ENCODE data around the gene GRIP1. TPM values are rescaled to one million over a fixed set of nuclear protein-coding genes. Genes with fewer than 3 reads are reported as not detected.

GRIP1 gene
- total RNA-seq, 2 experiments from 2014 or later = 0.61 to 1.9 TPM

DNA sequence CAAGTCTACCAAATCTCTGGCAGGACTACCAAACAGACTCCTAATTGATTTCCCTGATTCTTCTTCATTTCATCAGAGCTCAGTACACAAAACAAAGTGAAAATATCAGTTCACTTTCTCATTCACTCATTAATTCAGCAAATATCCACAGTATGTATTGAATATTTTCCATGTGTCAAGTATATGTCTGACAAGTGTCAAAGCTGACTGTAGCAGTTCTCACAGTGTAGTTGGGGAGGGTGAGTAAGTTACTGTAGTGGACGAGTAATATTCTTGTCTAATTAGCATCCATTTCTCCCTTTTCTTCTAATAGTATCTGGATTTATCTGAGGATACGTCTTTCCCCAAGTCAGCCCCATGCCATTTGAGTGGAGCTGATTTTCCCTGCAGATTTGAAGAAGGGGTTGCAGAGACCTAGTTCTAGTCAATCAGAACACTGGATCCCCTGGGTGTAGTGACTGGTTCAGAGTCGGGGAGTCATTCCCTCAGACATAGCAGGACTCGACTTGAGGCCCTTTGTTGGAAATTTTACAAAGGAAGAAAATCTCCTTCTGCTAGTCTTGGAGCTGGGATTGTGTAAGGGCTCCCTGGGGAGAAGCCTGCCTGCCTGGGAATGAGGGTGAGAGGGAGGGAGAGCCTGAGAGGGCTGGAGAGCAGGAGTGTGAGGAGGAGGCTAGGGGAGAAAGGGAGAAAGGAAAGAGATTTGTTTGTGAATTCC is 51.4 kb downstream of the GRIP1 start:
- peaks cover 3% of the 10 kb centered on the region for H3K27me3 Mint-ChIP-seq
- no peak overlapping the region for H3K27ac Mint-ChIP-seq
- CTCF ChIA-PET = interaction anchor here (1.0 kb wide), 1 partner anchor 178 kb away, joined by 3 read pairs; no protein-coding TSS in a partner anchor

DNA sequence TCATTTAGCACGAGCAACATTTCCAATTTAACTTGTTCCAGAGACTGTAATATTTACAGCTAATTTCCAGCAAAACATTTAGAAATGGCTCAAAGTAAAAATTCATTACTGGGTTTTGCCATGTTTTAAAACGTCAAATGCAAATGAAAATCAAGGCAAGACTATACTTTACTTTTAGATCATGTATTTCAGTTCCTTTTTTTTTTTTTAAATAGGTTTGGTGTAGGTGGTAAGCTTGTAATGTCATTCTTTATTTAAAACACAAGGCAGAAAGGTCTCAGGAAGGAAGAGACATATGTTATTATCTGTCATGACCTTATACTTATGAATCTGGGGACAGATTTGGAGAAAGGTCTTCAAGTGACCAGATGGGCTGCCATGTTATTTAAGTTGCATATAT is 54.1 kb downstream of the GRIP1 start:
- no peaks in the 10 kb centered on the region for H3K4me1 Mint-ChIP-seq
- ATAC-seq = no peak
- no peak overlapping the region for H3K27ac Mint-ChIP-seq
- no peak overlapping the region for H3K4me3 Mint-ChIP-seq
- CTCF ChIA-PET = no interaction called here
- DNase-seq = no peak
- H3K9me3 Mint-ChIP-seq (ENCODE audit: low read depth) = no peaks in the 10 kb centered on the region
- H3K36me3 Mint-ChIP-seq = no peaks in the 10 kb centered on the region
- H3K27me3 Mint-ChIP-seq = no peaks in the 10 kb centered on the region

More for the DNA sequence above, 51.4 kb downstream of the GRIP1 start:
- DNase-seq = no peak
- no peak for ATAC-seq
- H3K36me3 Mint-ChIP-seq = no peaks in the 10 kb centered on the region
- H3K9me3 Mint-ChIP-seq (ENCODE audit: low read depth) = no peaks in the 10 kb centered on the region
- no peaks in the 10 kb centered on the region for H3K4me1 Mint-ChIP-seq
- H3K4me3 Mint-ChIP-seq = no peak overlapping the region

DNA sequence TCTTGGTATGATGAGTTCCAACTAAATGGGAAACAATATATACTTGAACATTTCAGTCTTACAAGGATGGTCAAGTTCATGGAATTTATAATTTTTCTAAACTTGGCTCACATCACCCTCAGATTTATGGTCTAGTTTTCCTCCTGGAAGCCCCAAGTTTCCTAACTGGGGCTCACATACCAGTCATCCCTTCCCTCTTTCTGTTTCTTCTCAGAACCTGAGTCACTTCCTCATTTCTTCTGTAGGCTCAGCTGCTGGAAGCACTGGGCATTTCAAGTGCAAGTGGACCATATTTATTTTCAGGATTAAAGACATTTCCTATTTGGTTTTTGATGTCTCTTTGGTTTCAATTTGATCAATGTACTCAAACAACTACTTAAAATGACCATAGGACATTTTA is 55.4 kb downstream of the GRIP1 start:
- Mint-ChIP-seq H3K9me3 (ENCODE audit: low read depth) (no peaks in the 10 kb centered on the region), H3K27ac (no peak overlapping the region), H3K36me3 (no peaks in the 10 kb centered on the region), H3K27me3 (no peaks in the 10 kb centered on the region), H3K4me3 (no peak overlapping the region), H3K4me1 (no peaks in the 10 kb centered on the region)
- ATAC-seq = no peak
- CTCF ChIA-PET = no interaction called here
- DNase-seq = no peak

DNA sequence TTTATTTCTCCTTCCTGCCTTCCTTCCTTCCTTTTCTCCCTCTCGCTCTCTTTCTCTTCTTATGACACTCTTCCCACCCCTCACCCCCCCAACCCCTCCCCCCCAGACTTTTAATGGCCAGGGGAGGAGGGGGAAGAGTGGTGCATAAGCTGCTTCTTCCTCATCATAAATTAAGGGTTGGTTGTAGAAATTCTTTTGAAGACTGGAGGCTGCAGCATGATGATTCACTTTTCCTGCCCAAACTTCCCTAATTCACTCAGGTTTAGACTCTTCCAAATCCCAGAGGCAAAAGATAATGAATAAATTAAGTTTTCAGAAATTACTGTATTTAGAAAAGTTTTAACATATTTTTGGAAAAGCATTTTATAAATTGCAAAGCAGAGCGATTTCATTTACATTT is 58.2 kb downstream of the GRIP1 start:
- DNase-seq = no peak
- no peak overlapping the region for H3K27ac Mint-ChIP-seq
- CTCF ChIA-PET = no interaction called here
- no peaks in the 10 kb centered on the region for H3K9me3 Mint-ChIP-seq (ENCODE audit: low read depth)
- no peaks in the 10 kb centered on the region for H3K36me3 Mint-ChIP-seq
- no peaks in the 10 kb centered on the region for H3K27me3 Mint-ChIP-seq
- ATAC-seq = no peak
- H3K4me3 Mint-ChIP-seq = no peak overlapping the region
- H3K4me1 Mint-ChIP-seq = peaks cover 3% of the 10 kb centered on the region

DNA sequence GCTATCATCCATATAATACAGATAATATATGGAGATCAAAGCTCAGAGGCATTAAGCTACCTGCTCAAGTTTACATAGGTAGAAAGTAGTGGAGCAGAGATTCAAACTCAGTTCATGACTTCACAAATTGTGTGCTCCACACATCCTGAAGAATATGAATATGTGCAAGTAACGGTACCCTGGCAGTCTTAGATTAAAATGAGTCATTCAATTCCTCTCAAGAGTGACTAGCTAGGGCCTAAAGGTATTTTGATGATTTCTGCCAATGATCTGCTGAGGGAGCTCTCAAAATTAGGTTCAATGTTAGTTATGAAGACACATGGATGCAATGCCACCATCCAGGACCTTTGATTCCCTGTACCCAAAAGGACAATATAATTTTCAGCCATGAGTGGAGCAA is 58.9 kb downstream of the GRIP1 start:
- no peak for ATAC-seq
- CTCF ChIA-PET = no interaction called here
- Mint-ChIP-seq H3K4me1 (peaks cover 3% of the 10 kb centered on the region), H3K27ac (no peak overlapping the region), H3K9me3 (ENCODE audit: low read depth) (no peaks in the 10 kb centered on the region), H3K36me3 (no peaks in the 10 kb centered on the region), H3K4me3 (no peak overlapping the region), H3K27me3 (no peaks in the 10 kb centered on the region)
- DNase-seq = no peak

DNA sequence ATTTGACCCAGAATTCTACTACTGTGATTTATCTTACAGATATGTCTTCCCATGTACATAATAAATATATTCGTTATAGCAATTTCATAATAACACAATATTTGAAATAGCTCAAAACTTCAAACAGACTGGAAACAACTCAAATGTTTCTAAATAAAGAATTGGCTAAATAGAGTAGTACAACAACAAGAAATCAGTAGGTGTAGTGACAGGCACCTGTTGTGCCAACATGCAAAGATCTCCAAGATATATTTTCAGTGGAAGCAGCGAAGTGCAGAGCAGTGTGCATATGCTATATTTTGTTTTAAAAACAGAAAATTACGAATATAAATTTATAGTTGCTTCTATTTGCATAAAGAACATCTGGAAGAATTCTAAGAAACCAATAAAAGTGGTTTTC is 60.9 kb downstream of the GRIP1 start:
- Mint-ChIP-seq H3K27ac (no peak overlapping the region), H3K27me3 (no peaks in the 10 kb centered on the region), H3K4me1 (peaks cover 3% of the 10 kb centered on the region), H3K4me3 (no peak overlapping the region), H3K9me3 (ENCODE audit: low read depth) (no peaks in the 10 kb centered on the region), H3K36me3 (no peaks in the 10 kb centered on the region)
- DNase-seq (no peak), ATAC-seq (no peak)
- CTCF ChIA-PET = no interaction called here

DNA sequence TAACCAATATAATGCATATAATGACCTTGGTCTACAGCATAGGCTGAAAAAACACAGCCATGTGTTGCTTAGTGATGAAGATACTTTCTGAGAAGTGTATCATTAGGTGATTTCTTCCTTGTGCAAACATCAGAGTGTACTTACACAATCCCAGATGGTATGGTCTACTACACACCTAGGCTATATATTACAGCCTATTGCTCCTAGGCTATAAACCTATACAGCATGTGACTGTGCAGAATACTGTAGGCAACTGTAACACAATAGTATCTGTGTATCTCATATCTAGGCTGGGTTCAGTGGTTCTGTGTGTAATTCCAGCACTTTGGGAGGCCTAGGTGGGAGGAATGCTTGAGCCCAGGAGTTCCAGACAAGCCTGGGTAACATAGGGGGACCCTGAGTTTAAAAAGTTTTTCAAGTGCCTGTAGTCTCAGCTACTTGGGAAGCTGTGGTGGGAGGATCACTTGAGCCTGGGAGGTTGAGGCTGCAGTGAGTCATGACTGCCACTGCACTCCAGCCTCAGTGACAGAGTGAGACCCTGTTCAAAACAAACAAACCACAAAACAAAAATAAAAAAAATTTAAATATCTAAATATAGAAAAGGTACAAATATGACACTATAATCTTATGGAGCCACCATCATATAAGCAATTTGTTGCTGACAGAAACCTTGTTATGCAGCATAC is 66.6 kb downstream of the GRIP1 start:
- H3K9me3 Mint-ChIP-seq (ENCODE audit: low read depth) = no peaks in the 10 kb centered on the region
- no peak for ATAC-seq
- H3K27me3 Mint-ChIP-seq = no peaks in the 10 kb centered on the region
- CTCF ChIA-PET = no interaction called here
- H3K4me1 Mint-ChIP-seq = peaks cover 3% of the 10 kb centered on the region
- no peak overlapping the region for H3K27ac Mint-ChIP-seq
- no peak for DNase-seq
- no peaks in the 10 kb centered on the region for H3K36me3 Mint-ChIP-seq
- H3K4me3 Mint-ChIP-seq = no peak overlapping the region

DNA sequence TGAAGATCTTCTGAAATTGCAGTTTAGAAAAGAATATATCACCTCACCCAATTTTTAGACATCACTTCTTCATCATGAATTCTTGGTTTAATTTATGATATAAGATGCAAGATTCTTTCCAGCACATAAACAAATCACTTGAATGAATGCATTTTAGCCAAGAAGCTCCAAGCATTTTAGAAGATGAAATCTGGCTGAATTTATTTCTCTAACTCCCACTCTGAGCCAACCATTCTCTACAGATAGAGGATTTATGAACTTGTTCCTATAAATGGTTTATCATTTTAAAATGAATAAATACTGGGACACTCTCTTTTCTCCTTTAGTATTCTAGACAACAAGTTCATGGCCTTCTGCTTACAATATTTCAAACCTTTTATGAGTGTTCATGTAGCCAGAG is 71.7 kb downstream of the GRIP1 start:
- peaks cover 7% of the 10 kb centered on the region for H3K27me3 Mint-ChIP-seq
- H3K27ac Mint-ChIP-seq = no peak overlapping the region
- H3K4me3 Mint-ChIP-seq = no peak overlapping the region
- no peaks in the 10 kb centered on the region for H3K9me3 Mint-ChIP-seq (ENCODE audit: low read depth)
- H3K36me3 Mint-ChIP-seq = no peaks in the 10 kb centered on the region
- no peaks in the 10 kb centered on the region for H3K4me1 Mint-ChIP-seq
- CTCF ChIA-PET = no interaction called here
- no peak for ATAC-seq
- no peak for DNase-seq

DNA sequence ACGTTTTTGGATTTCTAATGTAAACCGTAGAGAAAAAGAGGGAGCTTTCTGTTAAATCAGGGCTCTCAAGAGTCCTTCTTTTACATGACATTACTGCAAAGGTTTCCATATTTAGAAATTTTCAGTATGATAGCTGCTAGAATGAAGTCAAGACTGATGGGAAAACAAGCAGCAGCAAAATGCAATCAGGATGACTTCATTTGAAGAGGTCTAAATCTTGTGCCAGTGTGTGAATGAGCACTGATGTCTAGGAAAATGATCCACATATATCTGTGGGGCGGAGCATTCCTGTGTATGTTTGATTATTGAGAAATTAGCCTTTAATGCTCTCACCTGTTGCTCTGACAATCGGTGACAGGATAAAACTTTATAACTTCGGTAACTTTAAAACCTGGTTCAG is 73.6 kb downstream of the GRIP1 start:
- H3K4me3 Mint-ChIP-seq = no peak overlapping the region
- H3K27ac Mint-ChIP-seq = no peak overlapping the region
- H3K36me3 Mint-ChIP-seq = no peaks in the 10 kb centered on the region
- H3K4me1 Mint-ChIP-seq = no peaks in the 10 kb centered on the region
- no peaks in the 10 kb centered on the region for H3K9me3 Mint-ChIP-seq (ENCODE audit: low read depth)
- peaks cover 7% of the 10 kb centered on the region for H3K27me3 Mint-ChIP-seq
- DNase-seq (no peak), ATAC-seq (no peak)
- CTCF ChIA-PET = no interaction called here

DNA sequence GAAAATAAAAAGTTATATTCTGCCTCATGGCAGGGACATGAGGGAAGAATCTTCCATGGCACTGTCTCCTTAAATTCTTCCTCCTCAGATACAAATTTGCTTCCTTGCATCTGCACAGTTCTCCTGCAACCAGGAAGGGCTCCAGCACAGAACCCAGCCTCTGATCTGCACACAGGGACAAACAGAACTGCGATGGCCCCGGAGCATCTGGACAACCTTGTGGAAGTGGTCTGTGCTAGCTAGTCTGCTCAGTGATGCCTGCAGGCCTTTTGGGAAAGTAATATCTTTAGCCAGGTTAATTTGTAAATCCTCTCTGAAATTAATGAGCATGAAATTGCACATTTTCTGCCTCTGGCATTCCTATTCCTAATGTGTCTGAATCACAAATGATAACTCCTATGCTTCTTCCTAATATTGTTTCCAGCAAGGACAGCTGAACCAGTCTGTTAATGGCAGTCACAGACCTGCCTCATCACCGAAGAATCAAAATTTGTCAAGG is 74.8 kb downstream of the GRIP1 start:
- ATAC-seq (no peak), DNase-seq (no peak)
- Mint-ChIP-seq H3K4me3 (no peak overlapping the region), H3K4me1 (no peaks in the 10 kb centered on the region), H3K9me3 (ENCODE audit: low read depth) (no peaks in the 10 kb centered on the region), H3K27me3 (peaks cover 7% of the 10 kb centered on the region), H3K36me3 (no peaks in the 10 kb centered on the region), H3K27ac (no peak overlapping the region)
- CTCF ChIA-PET = no interaction called here

DNA sequence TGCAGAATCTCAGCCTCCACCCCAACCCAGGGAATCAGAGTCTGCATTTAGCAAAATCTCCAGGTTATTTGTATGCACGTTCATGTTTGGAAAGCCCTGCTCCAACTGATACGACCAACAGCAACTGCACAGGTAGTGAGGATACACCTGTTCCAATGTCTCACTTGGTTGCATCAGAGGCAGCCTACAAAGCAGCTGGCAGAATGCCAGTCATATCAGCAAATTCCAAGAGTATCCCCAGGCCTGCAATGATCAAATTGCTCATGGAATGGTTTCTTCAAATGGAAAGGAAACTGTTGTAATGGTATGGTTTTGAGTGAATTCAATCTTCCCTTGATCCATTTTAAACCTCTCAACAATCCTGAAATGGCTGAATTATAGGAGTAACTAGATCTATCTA is 75.4 kb downstream of the GRIP1 start:
- Mint-ChIP-seq H3K4me1 (no peaks in the 10 kb centered on the region), H3K4me3 (no peak overlapping the region), H3K27me3 (peaks cover 7% of the 10 kb centered on the region), H3K9me3 (ENCODE audit: low read depth) (no peaks in the 10 kb centered on the region), H3K27ac (no peak overlapping the region), H3K36me3 (no peaks in the 10 kb centered on the region)
- CTCF ChIA-PET = no interaction called here
- DNase-seq = no peak
- ATAC-seq = no peak

DNA sequence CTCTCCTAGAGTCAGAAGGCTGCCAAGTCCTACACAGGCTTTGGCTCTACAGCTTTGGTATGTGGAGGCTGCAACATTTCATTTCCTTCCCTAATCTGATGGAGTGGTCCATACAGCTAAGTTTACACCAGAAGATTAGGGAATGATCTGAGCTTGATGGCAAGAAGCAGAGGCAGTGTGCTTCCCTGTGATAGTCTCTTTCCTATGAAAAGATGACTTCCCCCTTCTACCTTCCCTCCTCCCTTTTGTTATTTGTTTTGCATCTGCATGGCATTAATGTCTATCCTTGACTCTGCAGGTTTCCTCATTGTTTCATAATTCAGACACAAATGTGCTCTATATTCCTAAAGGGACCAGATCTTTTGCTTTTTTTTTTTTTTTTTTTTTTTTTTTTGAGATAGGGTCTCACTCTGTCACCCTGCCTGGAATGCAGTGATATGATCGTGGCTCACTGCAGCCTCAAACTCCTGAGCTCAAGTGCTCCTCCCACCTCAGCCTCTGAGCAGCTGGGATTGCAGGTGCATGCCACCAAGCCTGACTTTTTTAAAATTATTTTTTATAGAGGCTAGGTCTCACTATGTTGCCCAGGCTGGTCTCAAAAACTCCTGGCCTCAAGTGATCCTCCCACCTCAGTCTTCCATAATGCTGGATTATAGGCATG is 76.3 kb downstream of the GRIP1 start:
- Mint-ChIP-seq H3K27ac (no peak overlapping the region), H3K4me3 (no peak overlapping the region), H3K4me1 (no peaks in the 10 kb centered on the region), H3K9me3 (ENCODE audit: low read depth) (no peaks in the 10 kb centered on the region), H3K27me3 (peaks cover 7% of the 10 kb centered on the region), H3K36me3 (no peaks in the 10 kb centered on the region)
- CTCF ChIA-PET = no interaction called here
- DNase-seq (no peak), ATAC-seq (no peak)

DNA sequence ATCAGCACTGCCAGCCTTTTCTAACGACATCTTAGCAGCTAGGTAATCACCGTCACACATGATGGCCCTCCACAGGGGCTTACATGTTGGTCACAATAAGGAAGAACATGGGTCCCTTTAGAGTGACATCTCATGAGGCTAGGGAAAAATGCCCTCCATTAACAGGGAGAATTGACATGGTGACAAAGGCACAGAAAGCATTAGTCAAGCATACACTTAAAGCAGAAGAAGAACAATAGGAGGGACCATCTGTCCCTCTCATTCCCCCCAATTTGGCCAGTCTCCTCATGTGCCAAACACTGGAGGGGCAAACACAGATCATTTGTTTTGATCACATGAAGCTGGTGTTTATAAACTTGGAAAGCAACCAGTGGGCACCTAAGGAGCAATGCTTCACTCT is 78.0 kb downstream of the GRIP1 start:
- Mint-ChIP-seq H3K27ac (no peak overlapping the region), H3K4me3 (no peak overlapping the region), H3K36me3 (no peaks in the 10 kb centered on the region), H3K27me3 (peaks cover 5% of the 10 kb centered on the region), H3K4me1 (no peaks in the 10 kb centered on the region), H3K9me3 (ENCODE audit: low read depth) (no peaks in the 10 kb centered on the region)
- no peak for DNase-seq
- no peak for ATAC-seq
- CTCF ChIA-PET = no interaction called here

DNA sequence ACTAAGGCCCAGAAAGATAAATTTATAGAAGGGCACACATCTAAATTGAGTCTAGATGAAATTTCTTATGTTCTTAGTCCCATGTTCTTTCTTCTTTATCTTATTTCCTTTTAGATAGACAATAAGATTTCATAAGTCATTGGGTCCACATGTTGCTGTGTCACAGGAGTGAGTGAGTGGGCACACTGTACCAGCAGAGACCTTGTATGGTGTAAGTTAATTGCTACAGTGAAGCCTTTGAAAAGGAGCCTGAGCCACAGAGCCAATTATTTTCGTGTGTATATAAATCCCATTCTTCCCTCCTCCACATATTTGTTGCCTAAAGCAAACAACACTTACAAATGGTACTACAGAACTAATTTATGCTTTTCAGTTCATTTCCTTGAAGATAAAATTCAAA is 79.1 kb downstream of the GRIP1 start:
- CTCF ChIA-PET = no interaction called here

More for the DNA sequence above, 79.1 kb downstream of the GRIP1 start:
- Mint-ChIP-seq H3K27ac (no peak overlapping the region), H3K36me3 (no peaks in the 10 kb centered on the region), H3K4me1 (no peaks in the 10 kb centered on the region), H3K4me3 (no peak overlapping the region), H3K9me3 (ENCODE audit: low read depth) (no peaks in the 10 kb centered on the region), H3K27me3 (no peaks in the 10 kb centered on the region)
- no peak for DNase-seq
- ATAC-seq = no peak
